GM23338 (cell line): ENCODE measurements around the gene NCK2. TPM values are rescaled to one million over a fixed set of nuclear protein-coding genes. Genes with fewer than 3 reads are reported as not detected.

Experiments
- ATAC-seq: fragments of 200-7000 bp; cut with Tn5 transposase; 3 replicates; pipeline ENCODE4 v1.9.1; 2020
- DNase-seq: peaks from one replicate; pipeline ENCODE4 v3.0.0-alpha.2; 2015; ENCODE audit warnings: low spot score
- H2AFZ ChIP-seq: fragments of 200-600 bp; sonication (generic); 2 replicates; pipeline ENCODE4 v1.8.0; 2016; ENCODE audit warnings: antibody characterized with exemption, mild to moderate bottlenecking, moderate library complexity
- H3F3A ChIP-seq: fragments of 200-600 bp; sonication (generic); replicated peaks from 2 replicates; pipeline ENCODE4 v1.8.0; 2017; ENCODE audit warnings: antibody characterized with exemption, mixed run types, low read depth
- H3K27ac ChIP-seq: fragments of 200-600 bp; sonication (generic); 2 replicates; pipeline ENCODE4 v1.6.1; 2016; ENCODE audit warnings: low read depth
- H3K27me3 ChIP-seq: fragments of 200-600 bp; sonication (generic); 2 replicates; pipeline ENCODE4 v1.8.0; 2016; ENCODE audit warnings: mild to moderate bottlenecking, mixed run types, moderate library complexity; ENCODE audit not compliant: insufficient read depth
- H3K36me3 ChIP-seq: fragments of 200-600 bp; sonication (generic); 2 replicates; pipeline ENCODE4 v1.8.0; 2016; ENCODE audit warnings: mild to moderate bottlenecking; ENCODE audit not compliant: insufficient read depth
- H3K4me1 ChIP-seq: fragments of 200-600 bp; sonication (generic); 2 replicates; pipeline ENCODE4 v1.8.0; 2016; ENCODE audit warnings: mild to moderate bottlenecking, moderate library complexity; ENCODE audit not compliant: insufficient read depth
- H3K4me2 ChIP-seq: fragments of 200-600 bp; sonication (generic); 2 replicates; pipeline ENCODE4 v1.7.1; 2017; ENCODE audit warnings: mixed run types
- H3K4me3 ChIP-seq: fragments of 200-600 bp; sonication (generic); 2 replicates; pipeline ENCODE4 v1.6.1; 2016; ENCODE audit warnings: mixed run types
- H3K79me2 ChIP-seq: fragments of 200-600 bp; sonication (generic); replicated peaks from 2 replicates; pipeline ENCODE4 v1.8.0; 2017; ENCODE audit warnings: mild to moderate bottlenecking; ENCODE audit not compliant: insufficient read depth
- H3K9me2 ChIP-seq: fragments of 200-600 bp; sonication (generic); 2 replicates; pipeline ENCODE4 v1.8.0; 2017; ENCODE audit not compliant: insufficient read depth
- H4K20me1 ChIP-seq: fragments of 200-600 bp; sonication (generic); replicated peaks from 2 replicates; pipeline ENCODE4 v1.8.0; 2017; ENCODE audit warnings: mild to moderate bottlenecking; ENCODE audit not compliant: insufficient read depth
- H3K27ac Mint-ChIP-seq: 2 replicates; pipeline ENCODE4 v1.8.0; 2020; ENCODE audit warnings: inconsistent platforms, mild to moderate bottlenecking, moderate library complexity, mixed read lengths
- H3K27me3 Mint-ChIP-seq: 3 replicates; pipeline ENCODE4 v1.8.0; 2022; ENCODE audit warnings: low read depth, mild to moderate bottlenecking, moderate library complexity, mixed read lengths, inconsistent platforms; ENCODE audit not compliant: insufficient read depth, poor library complexity
- H3K36me3 Mint-ChIP-seq: 3 replicates; pipeline ENCODE4 v1.8.0; 2021; ENCODE audit warnings: low read depth, mild to moderate bottlenecking, inconsistent platforms, moderate library complexity, mixed read lengths
- H3K4me1 Mint-ChIP-seq: 3 replicates; pipeline ENCODE4 v1.8.0; 2020; ENCODE audit warnings: mild to moderate bottlenecking, inconsistent platforms, mixed read lengths
- H3K4me3 Mint-ChIP-seq: 3 replicates; pipeline ENCODE4 v1.8.0; 2021; ENCODE audit warnings: moderate library complexity, mild to moderate bottlenecking, inconsistent platforms, mixed read lengths
- H3K9me3 Mint-ChIP-seq: 3 replicates; pipeline ENCODE4 v1.8.0; 2020; ENCODE audit warnings: moderate library complexity, mild to moderate bottlenecking, inconsistent platforms, mixed read lengths
- CREB1 ChIP-seq: fragments of 250-450 bp; sonication (Bioruptor Pico); IDR thresholded peaks from 2 replicates; pipeline ENCODE4 v1.5.0; 2020; ENCODE audit warnings: low read depth, mild to moderate bottlenecking, moderate library complexity
- JUNB ChIP-seq: IDR thresholded peaks from one replicate; pipeline ENCODE4 v1.6.1; 2016; ENCODE audit warnings: antibody characterized with exemption; ENCODE audit not compliant: unreplicated experiment
- POLR2AphosphoS5 ChIP-seq: IDR thresholded peaks from 2 replicates; pipeline ENCODE4 v1.6.1; 2016; ENCODE audit warnings: antibody characterized with exemption, low read depth
- STAT1 ChIP-seq: IDR thresholded peaks from one replicate; pipeline ENCODE4 v1.6.1; 2016; ENCODE audit warnings: antibody characterized with exemption; ENCODE audit not compliant: unreplicated experiment
- ZNF331 ChIP-seq: fragments of 250-450 bp; sonication (Bioruptor Pico); IDR thresholded peaks from 2 replicates; pipeline ENCODE4 v1.5.0; 2020; ENCODE audit warnings: low read depth, mild to moderate bottlenecking, moderate library complexity
- polyA plus RNA-seq: library from polyadenylated mRNA; unstranded; fragments of >200 nt; fragmentation: Nextera tagmentation; extraction: Ambion mirVana; gene quantifications from 2 replicates; pipeline ENCODE4 v1.2.1, GENCODE V29; 2016
- total RNA-seq: library from RNA; depleted of rRNA; stranded (reverse); fragments of >200 nt; shearing (Covaris generic); gene quantifications from 2 replicates; pipeline ENCODE4 v1.2.3, GENCODE V29; 2014
- TF ChIP-seq, protein P1 (sequence below): fragments of 250-450 bp; sonication (Bioruptor Pico); IDR thresholded peaks from 2 replicates; pipeline ENCODE4 v1.5.0; 2020; ENCODE audit warnings: mild to moderate bottlenecking, moderate library complexity
- TF ChIP-seq, protein P2 (sequence below), 2 experiments: fragments of 200-600 bp in 1 of 2; sonication (generic) in 1 of 2; conservative IDR thresholded peaks; 2 replicates each; pipeline versions ENCODE4 v1.5.1 to v1.6.1; 2016 to 2017; ENCODE audit warnings: antibody characterized with exemption in 2 of 2, low read depth in 2 of 2, mild to moderate bottlenecking in 2 of 2, moderate library complexity in 1 of 2
- TF ChIP-seq, protein P3 (sequence below): IDR thresholded peaks from one replicate; pipeline ENCODE4 v1.6.1; 2018; ENCODE audit warnings: antibody characterized with exemption; ENCODE audit not compliant: unreplicated experiment

Gene NCK2
- total and polyA plus RNA-seq, 2 experiments from 2014 or later = 26.9 to 59.9 TPM

DNA sequence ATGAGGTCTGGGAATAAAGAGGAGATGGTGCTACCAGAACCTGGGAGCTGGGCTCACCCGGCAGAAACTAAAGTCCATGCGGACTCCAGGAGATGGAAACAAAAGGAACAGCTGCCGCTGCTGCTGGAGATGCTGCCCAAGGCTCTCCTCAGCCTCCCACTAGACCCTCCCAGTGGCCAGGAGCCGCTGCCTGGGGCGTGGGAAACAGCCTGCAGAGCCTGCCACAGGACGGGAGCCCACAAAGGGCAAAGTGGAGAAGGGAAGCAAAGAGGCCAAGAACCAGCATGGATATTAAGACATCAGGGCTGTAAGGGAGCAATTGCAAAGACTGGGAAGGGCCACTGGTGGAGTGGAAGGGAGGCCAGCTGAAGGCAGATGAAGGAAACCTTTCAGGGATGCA lies 179.6 kb downstream of the NCK2 start:
- Mint-ChIP-seq H3K27ac (no peak overlapping the region), H3K4me3 (no peak overlapping the region), H3K9me3 (peaks cover 8% of the 10 kb centered on the region), H3K4me1 (no peaks in the 10 kb centered on the region), H3K27me3 (peaks cover 3% of the 10 kb centered on the region), H3K36me3 (peaks cover 3% of the 10 kb centered on the region; the same call in 1 of the 3 replicates)
- H3K27ac ChIP-seq = no peak overlapping the region
- H3K4me3 ChIP-seq = no peak overlapping the region
- H3F3A ChIP-seq = no peaks in the 10 kb centered on the region
- no peaks in the 10 kb centered on the region for H3K9me2 ChIP-seq
- no peaks in the 10 kb centered on the region for H3K4me1 ChIP-seq
- TF ChIP-seq ZNF331 (CRISPR knock-in tag) (no peak), JUNB (no peak), POLR2AphosphoS5 (no peak), STAT1 (no peak), CREB1 (CRISPR knock-in tag) (no peak)
- TF ChIP-seq, protein P1, sequence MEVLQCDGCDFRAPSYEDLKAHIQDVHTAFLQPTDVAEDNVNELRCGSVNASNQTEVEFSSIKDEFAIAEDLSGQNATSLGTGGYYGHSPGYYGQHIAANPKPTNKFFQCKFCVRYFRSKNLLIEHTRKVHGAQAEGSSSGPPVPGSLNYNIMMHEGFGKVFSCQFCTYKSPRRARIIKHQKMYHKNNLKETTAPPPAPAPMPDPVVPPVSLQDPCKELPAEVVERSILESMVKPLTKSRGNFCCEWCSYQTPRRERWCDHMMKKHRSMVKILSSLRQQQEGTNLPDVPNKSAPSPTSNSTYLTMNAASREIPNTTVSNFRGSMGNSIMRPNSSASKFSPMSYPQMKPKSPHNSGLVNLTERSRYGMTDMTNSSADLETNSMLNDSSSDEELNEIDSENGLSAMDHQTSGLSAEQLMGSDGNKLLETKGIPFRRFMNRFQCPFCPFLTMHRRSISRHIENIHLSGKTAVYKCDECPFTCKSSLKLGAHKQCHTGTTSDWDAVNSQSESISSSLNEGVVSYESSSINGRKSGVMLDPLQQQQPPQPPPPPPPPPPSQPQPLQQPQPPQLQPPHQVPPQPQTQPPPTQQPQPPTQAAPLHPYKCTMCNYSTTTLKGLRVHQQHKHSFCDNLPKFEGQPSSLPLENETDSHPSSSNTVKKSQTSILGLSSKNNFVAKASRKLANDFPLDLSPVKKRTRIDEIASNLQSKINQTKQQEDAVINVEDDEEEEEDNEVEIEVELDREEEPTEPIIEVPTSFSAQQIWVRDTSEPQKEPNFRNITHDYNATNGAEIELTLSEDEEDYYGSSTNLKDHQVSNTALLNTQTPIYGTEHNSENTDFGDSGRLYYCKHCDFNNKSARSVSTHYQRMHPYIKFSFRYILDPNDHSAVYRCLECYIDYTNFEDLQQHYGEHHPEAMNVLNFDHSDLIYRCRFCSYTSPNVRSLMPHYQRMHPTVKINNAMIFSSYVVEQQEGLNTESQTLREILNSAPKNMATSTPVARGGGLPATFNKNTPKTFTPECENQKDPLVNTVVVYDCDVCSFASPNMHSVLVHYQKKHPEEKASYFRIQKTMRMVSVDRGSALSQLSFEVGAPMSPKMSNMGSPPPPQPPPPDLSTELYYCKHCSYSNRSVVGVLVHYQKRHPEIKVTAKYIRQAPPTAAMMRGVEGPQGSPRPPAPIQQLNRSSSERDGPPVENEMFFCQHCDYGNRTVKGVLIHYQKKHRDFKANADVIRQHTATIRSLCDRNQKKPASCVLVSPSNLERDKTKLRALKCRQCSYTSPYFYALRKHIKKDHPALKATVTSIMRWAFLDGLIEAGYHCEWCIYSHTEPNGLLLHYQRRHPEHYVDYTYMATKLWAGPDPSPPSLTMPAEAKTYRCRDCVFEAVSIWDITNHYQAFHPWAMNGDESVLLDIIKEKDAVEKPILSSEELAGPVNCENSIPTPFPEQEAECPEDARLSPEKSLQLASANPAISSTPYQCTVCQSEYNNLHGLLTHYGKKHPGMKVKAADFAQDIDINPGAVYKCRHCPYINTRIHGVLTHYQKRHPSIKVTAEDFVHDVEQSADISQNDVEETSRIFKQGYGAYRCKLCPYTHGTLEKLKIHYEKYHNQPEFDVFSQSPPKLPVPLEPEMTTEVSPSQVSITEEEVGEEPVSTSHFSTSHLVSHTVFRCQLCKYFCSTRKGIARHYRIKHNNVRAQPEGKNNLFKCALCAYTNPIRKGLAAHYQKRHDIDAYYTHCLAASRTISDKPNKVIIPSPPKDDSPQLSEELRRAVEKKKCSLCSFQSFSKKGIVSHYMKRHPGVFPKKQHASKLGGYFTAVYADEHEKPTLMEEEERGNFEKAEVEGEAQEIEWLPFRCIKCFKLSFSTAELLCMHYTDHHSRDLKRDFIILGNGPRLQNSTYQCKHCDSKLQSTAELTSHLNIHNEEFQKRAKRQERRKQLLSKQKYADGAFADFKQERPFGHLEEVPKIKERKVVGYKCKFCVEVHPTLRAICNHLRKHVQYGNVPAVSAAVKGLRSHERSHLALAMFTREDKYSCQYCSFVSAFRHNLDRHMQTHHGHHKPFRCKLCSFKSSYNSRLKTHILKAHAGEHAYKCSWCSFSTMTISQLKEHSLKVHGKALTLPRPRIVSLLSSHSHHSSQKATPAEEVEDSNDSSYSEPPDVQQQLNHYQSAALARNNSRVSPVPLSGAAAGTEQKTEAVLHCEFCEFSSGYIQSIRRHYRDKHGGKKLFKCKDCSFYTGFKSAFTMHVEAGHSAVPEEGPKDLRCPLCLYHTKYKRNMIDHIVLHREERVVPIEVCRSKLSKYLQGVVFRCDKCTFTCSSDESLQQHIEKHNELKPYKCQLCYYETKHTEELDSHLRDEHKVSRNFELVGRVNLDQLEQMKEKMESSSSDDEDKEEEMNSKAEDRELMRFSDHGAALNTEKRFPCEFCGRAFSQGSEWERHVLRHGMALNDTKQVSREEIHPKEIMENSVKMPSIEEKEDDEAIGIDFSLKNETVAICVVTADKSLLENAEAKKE (CRISPR knock-in tag) = no peak
- TF ChIP-seq, protein P2, sequence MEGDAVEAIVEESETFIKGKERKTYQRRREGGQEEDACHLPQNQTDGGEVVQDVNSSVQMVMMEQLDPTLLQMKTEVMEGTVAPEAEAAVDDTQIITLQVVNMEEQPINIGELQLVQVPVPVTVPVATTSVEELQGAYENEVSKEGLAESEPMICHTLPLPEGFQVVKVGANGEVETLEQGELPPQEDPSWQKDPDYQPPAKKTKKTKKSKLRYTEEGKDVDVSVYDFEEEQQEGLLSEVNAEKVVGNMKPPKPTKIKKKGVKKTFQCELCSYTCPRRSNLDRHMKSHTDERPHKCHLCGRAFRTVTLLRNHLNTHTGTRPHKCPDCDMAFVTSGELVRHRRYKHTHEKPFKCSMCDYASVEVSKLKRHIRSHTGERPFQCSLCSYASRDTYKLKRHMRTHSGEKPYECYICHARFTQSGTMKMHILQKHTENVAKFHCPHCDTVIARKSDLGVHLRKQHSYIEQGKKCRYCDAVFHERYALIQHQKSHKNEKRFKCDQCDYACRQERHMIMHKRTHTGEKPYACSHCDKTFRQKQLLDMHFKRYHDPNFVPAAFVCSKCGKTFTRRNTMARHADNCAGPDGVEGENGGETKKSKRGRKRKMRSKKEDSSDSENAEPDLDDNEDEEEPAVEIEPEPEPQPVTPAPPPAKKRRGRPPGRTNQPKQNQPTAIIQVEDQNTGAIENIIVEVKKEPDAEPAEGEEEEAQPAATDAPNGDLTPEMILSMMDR (conservative IDR thresholded peaks at IDR 0.05; ENCODE audit: low read depth in 2 of 2) = no peak
- TF ChIP-seq, protein P3, sequence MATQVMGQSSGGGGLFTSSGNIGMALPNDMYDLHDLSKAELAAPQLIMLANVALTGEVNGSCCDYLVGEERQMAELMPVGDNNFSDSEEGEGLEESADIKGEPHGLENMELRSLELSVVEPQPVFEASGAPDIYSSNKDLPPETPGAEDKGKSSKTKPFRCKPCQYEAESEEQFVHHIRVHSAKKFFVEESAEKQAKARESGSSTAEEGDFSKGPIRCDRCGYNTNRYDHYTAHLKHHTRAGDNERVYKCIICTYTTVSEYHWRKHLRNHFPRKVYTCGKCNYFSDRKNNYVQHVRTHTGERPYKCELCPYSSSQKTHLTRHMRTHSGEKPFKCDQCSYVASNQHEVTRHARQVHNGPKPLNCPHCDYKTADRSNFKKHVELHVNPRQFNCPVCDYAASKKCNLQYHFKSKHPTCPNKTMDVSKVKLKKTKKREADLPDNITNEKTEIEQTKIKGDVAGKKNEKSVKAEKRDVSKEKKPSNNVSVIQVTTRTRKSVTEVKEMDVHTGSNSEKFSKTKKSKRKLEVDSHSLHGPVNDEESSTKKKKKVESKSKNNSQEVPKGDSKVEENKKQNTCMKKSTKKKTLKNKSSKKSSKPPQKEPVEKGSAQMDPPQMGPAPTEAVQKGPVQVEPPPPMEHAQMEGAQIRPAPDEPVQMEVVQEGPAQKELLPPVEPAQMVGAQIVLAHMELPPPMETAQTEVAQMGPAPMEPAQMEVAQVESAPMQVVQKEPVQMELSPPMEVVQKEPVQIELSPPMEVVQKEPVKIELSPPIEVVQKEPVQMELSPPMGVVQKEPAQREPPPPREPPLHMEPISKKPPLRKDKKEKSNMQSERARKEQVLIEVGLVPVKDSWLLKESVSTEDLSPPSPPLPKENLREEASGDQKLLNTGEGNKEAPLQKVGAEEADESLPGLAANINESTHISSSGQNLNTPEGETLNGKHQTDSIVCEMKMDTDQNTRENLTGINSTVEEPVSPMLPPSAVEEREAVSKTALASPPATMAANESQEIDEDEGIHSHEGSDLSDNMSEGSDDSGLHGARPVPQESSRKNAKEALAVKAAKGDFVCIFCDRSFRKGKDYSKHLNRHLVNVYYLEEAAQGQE = no peak
- DNase-seq (no peak), ATAC-seq (no peak)
- H2AFZ ChIP-seq = no peak overlapping the region
- no peaks in the 10 kb centered on the region for H3K27me3 ChIP-seq
- H3K4me2 ChIP-seq = no peak overlapping the region
- no peaks in the 10 kb centered on the region for H3K79me2 ChIP-seq
- no peaks in the 10 kb centered on the region for H3K36me3 ChIP-seq
- H4K20me1 ChIP-seq = no peaks in the 10 kb centered on the region
